KBM-7 (cell line): Measurements from ENCODE around the gene NR4A2.
"Not testable (repeated sequence)": the region's sequence is repeated elsewhere in the genome, so short reads cannot be mapped to it uniquely, and the experiment has no call there.

ENCODE experiments used
- DNase-seq: peaks from one replicate; pipeline ENCODE4 v3.0.0-alpha.2; 2015
- in situ Hi-C: fragments of 300-500 bp; cut with MboI; formaldehyde crosslinking; loops from 2 replicates; pipeline ENCODE4 v1.14.3; 2020; ENCODE audit warnings: low sequenced_read_pairs, low pct_unique_long_range_greater_than_20kb, mixed read lengths

The NR4A2 gene

GRCh38 chr2:156326526-156327095, 5.9 kb downstream of the NR4A2 start:
- no peak for DNase-seq
- in situ Hi-C loops = loop anchor here (25.0 kb wide), 1 partner anchor 261 kb away; no protein-coding TSS in a partner anchor

GRCh38 chr2:156325688-156326525, 6.6 kb downstream of the NR4A2 start:
- no peak for DNase-seq
- in situ Hi-C loops = loop anchor here (25.0 kb wide), 1 partner anchor 261 kb away; no protein-coding TSS in a partner anchor

GRCh38 chr2:156323754-156324153, 8.8 kb downstream of the NR4A2 start:
- no peak for DNase-seq
- in situ Hi-C loops = no loop called here

- DNase-seq = no peak
- in situ Hi-C loops = no loop called here
These were observed 9.8 kb downstream of the NR4A2 start for GRCh38 chr2:156322686-156323231.

GRCh38 chr2:156322051-156322685, 10.4 kb downstream of the NR4A2 start:
- no peak for DNase-seq
- in situ Hi-C loops = no loop called here

GRCh38 chr2:156321243-156321904, 11.1 kb downstream of the NR4A2 start:
- peak; percentile 17 for DNase-seq
- in situ Hi-C loops = no loop called here

GRCh38 chr2:156320486-156321098, 11.9 kb downstream of the NR4A2 start:
- no peak for DNase-seq
- in situ Hi-C loops = no loop called here

- in situ Hi-C loops = no loop called here
- no peak for DNase-seq
These were observed 12.6 kb downstream of the NR4A2 start for GRCh38 chr2:156319811-156320485.

- in situ Hi-C loops = no loop called here
These were observed 14.9 kb downstream of the NR4A2 start for GRCh38 chr2:156317631-156318030.

GRCh38 chr2:156311976-156312375, 20.5 kb downstream of the NR4A2 start:
- in situ Hi-C loops = no loop called here

More at GRCh38 chr2:156317631-156318030, 14.9 kb downstream of the NR4A2 start:
- no peak for DNase-seq

GRCh38 chr2:156310773-156311172, 21.7 kb downstream of the NR4A2 start:
- no peak for DNase-seq
- in situ Hi-C loops = no loop called here

More at GRCh38 chr2:156311976-156312375, 20.5 kb downstream of the NR4A2 start:
- DNase-seq = no peak

GRCh38 chr2:156309917-156310316, 22.6 kb downstream of the NR4A2 start:
- DNase-seq = no peak
- in situ Hi-C loops = no loop called here

GRCh38 chr2:156309167-156309566, 23.4 kb downstream of the NR4A2 start:
- in situ Hi-C loops = no loop called here
- DNase-seq = peak; percentile 28

GRCh38 chr2:156306821-156307220, 25.7 kb downstream of the NR4A2 start:
- in situ Hi-C loops = no loop called here

GRCh38 chr2:156305121-156305520, 27.4 kb downstream of the NR4A2 start:
- no peak for DNase-seq
- in situ Hi-C loops = no loop called here

More at GRCh38 chr2:156306821-156307220, 25.7 kb downstream of the NR4A2 start:
- no peak for DNase-seq

- in situ Hi-C loops = no loop called here
- no peak for DNase-seq
These were observed 32.2 kb downstream of the NR4A2 start for GRCh38 chr2:156300337-156300736.

GRCh38 chr2:156294945-156295580, 37.5 kb downstream of the NR4A2 start:
- in situ Hi-C loops = no loop called here
- DNase-seq = no peak

- in situ Hi-C loops, DNase-seq: not testable (repeated sequence)
These were observed 39.1 kb downstream of the NR4A2 start for GRCh38 chr2:156293382-156293781.
